Ovary (tissue), 9 donors: ENCODE measurements around the gene PLEKHJ1. TPM values are rescaled to one million over a fixed set of nuclear protein-coding genes. Genes with fewer than 3 reads are reported as not detected.
A peak's percentile ranks its signal among the peaks of the same experiment; 100 is the strongest.

ENCODE experiments used
- DNase-seq, 5 donors: peaks; one replicate each; pipeline ENCODE4 v3.0.0-alpha.2; 2019 to 2020
- H3K27ac ChIP-seq, 2 donors: fragments of 200-600 bp; one replicate each; pipeline versions ENCODE4 v1.5.1 to v1.8.0; 2019 to 2022
- H3K27me3 ChIP-seq: fragments of 200-600 bp; one replicate; pipeline ENCODE4 v1.8.0; 2022
- H3K36me3 ChIP-seq: fragments of 200-600 bp; sonication (generic); one replicate; pipeline ENCODE4 v1.5.1; 2019
- H3K4me1 ChIP-seq: one replicate; pipeline ENCODE4 v1.8.1; 2013; ENCODE audit warnings: mild to moderate bottlenecking, moderate library complexity; ENCODE audit not compliant: insufficient read depth
- H3K4me3 ChIP-seq: fragments of 200-600 bp; sonication (generic); one replicate; pipeline ENCODE4 v1.5.1; 2017
- H3K9me3 ChIP-seq, 2 donors: fragments of 200-600 bp in 1 of 2; sonication (generic) in 1 of 2; one replicate each; pipeline versions ENCODE4 v1.5.1 to v1.8.1; 2013 to 2019; ENCODE audit warnings: mild to moderate bottlenecking in 1 of 2, moderate library complexity in 1 of 2
- CTCF ChIP-seq, 3 donors: fragments of 450-650 bp in 2 of 3; fragments of 200-600 bp in 1 of 3; IDR thresholded peaks; one replicate each; pipeline versions ENCODE4 v1.5.1 to v1.8.0; 2016 to 2022; ENCODE audit warnings: antibody characterized with exemption in 3 of 3, mild to moderate bottlenecking in 1 of 3
- EP300 ChIP-seq: sonication (generic); formaldehyde crosslinking; IDR thresholded peaks from one replicate; pipeline ENCODE4 v1.6.1; 2017; ENCODE audit warnings: antibody characterized with exemption
- POLR2A ChIP-seq: fragments of 450-650 bp; IDR thresholded peaks from one replicate; pipeline ENCODE4 v1.6.1; 2017; ENCODE audit warnings: antibody characterized with exemption, mild to moderate bottlenecking, moderate library complexity
- WGBS, 3 donors: extraction: QIAGEN DNeasy Blood & Tissue Kit in 1 of 3; methylation state at CpG; one replicate each; pipeline versions ENCODE4 v1.1.5 to v1.1.7; 2013 to 2017; 5-methylcytosine and 5-hydroxymethylcytosine counted together
- intact Hi-C, 4 donors: fragments of 100-400 bp; cut with DNase I; formaldehyde crosslinking; loops; one replicate each; pipeline versions ENCODE4 v1.11.0 to v1.15.1; 2022 to 2023
- polyA plus RNA-seq, 2 donors: library from polyadenylated mRNA; stranded (reverse); fragments of 200-250 nt in 1 of 2; fragments of 350-450 nt in 1 of 2; fragmentation: Illumina TruSeq in 1 of 2; extraction: RNeasy Lipid Tissue Mini Kit (QIAGEN cat#74804) in 1 of 2; gene quantifications; one replicate each; pipeline ENCODE4 v1.2.3, GENCODE V29; 2013 to 2014
- total RNA-seq, 7 donors: library from RNA; depleted of rRNA in 2 of 7; stranded (reverse); fragments of >200 nt in 2 of 7; fragmentation: NEBNext Ultra II Directional in 3 of 7; extraction: Animal tissue kit (Norgen Biotek cat#: 25700) in 3 of 7; gene quantifications; one replicate each; pipeline versions ENCODE4 v1.1.0 to v1.2.4, GENCODE V29; 2016 to 2023
- donor health status: DM: no; HTN: no; CAD: no; lungs with moderate emphysema.
- donor health status: DM: no; HTN: no; CAD: no.
- donor health status: Bipolar disorder and iron deficiency.
- donor health status: DM: yes; HTN: yes; CAD: no.
- donor health status: DM: no; HTN: no; CAD: no.
- donor health status: DM: yes; HTN: yes; CAD: no.

The PLEKHJ1 gene
- total and polyA plus RNA-seq, 9 donors, result 17.1 to 57.9 (median 46.8) TPM

DNA sequence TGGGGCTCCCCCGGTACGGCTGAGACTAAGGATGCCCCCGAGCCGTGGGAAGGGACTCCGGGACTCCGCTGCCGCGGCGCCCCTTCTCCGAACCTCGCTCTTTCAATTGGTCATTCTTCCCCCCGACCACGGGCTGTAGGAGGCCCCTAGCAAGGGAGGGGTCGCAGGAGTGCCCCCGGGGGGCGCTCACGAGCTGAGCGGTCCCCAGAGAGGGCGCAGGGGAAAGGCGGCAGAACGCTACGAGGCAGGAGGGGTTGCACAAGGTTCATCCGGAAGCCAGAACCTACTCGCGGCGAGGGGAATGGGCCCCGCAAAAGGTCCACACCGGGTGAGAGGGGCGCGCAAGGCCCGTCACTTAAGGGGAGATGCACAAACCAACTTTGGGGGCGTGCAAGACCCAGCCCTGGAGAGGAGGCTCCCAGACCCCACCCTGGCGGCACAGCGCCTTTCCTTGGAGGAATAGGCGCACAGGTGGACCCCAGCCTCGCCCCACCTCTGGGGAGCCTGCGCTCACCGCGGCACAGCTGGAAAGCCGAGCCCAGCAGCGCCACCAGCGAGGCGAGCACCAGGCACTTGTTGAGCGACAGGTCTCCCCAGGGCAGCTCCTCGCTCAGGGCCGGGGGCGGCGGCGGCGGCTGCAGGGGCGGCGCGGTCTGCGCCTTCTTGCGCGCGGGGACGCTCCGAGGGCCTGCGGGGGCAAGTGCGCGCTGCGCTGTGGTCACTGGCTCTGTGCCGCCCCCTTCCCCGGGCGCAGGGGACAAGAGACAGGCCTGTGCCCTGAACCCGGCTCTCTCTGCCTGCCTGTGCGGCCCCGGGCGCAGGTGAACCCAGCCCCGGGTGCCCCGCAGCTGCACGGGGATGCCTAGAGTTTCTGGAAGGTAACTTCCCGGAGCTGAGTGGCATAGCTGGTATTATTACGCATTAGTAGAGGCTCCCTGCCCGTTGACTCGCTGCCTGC lies 17.3 kb upstream of the PLEKHJ1 start:
- H3K4me3 ChIP-seq, result no peak overlapping the region
- H3K27me3 ChIP-seq, result peaks cover 16% of the 10 kb centered on the region
- intact Hi-C loops, result no loop called here
- H3K36me3 ChIP-seq, result no peaks in the 10 kb centered on the region
- peaks cover 17% of the 10 kb centered on the region for H3K4me1 ChIP-seq
- no peak overlapping the region for H3K27ac ChIP-seq
- WGBS, 3 donors, result 2 to 4% (median 4%) methylated on average over 46 to 77 of the region's 77 CpGs
- TF ChIP-seq CTCF (IDR thresholded peaks at IDR 0.05), result no peak
- TF ChIP-seq POLR2A, result no peak
- no peak for TF ChIP-seq EP300
- H3K9me3 ChIP-seq, result no peaks in the 10 kb centered on the region
- no peak for DNase-seq

DNA sequence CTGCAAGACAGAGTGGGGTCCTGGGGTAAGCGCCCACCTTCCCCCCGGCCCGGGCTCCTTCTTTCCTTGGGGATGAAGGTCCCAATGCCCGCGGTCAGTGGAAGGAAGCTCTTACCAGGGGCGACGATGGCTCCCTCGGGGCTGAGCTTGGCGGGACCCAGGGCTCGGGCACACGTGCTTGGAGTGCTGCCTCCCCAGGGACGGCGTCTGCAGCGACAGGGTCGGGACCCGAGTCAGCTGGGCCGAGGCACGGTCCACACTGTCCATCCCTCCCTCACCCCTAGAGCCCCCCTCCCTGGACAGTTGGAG lies 16.6 kb upstream of the PLEKHJ1 start:
- no peaks in the 10 kb centered on the region for H3K36me3 ChIP-seq
- peaks cover 17% of the 10 kb centered on the region for H3K4me1 ChIP-seq
- H3K9me3 ChIP-seq, result no peaks in the 10 kb centered on the region
- DNase-seq, result no peak
- H3K27me3 ChIP-seq, result peaks cover 16% of the 10 kb centered on the region
- WGBS, 3 donors, result 6 to 8% (median 6%) methylated on average over 16 to 18 of the region's 18 CpGs
- intact Hi-C loops, result no loop called here
- no peak overlapping the region for H3K4me3 ChIP-seq
- no peak overlapping the region for H3K27ac ChIP-seq
- TF ChIP-seq CTCF (IDR thresholded peaks at IDR 0.05), result no peak
- no peak for TF ChIP-seq EP300
- TF ChIP-seq POLR2A, result no peak

DNA sequence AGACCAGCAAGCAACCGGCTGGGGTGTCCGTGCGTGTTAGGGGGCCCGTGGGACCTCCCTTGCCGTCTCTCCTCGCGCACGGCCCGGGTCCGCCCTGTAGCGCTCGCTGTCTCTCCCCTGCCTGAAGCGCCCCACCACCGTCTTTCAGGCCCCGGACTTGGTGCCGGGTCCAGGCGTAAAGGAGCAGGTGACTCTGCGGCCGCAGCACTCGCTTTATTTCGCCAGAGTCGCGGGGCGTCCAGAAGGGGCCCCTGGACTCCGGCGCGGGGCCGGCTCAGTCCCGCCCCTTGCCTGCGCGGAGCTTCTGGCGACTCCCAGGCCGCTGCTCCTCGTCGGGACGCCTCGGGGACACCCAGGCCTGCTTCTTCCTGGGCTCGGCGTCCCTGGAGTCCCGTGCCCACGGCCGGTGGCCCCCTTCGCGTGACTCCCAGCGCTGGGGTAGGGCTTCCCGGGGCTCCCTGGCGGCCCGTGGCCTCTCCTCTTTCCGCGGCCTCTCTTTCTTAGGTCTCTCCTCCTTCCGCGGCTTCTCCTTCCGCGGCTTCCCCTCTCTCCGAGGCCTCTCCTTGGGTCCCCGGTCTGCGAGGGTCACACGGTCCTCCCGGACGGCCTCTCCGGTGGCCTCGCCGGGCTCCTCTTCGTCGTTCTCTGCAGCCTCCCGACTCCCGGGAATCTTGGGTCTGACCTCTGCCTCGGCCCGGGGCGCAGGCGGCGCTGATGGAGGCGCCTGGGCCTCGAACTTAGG lies 16.1 kb upstream of the PLEKHJ1 start:
- H3K4me1 ChIP-seq, result peaks cover 17% of the 10 kb centered on the region
- no peak overlapping the region for H3K27ac ChIP-seq
- peaks cover 16% of the 10 kb centered on the region for H3K27me3 ChIP-seq
- 6 to 10% (median 9%) methylated on average over 67 to 74 of the region's 74 CpGs for WGBS, 3 donors
- TF ChIP-seq EP300 (no peak), CTCF (IDR thresholded peaks at IDR 0.05) (no peak), POLR2A (no peak)
- no peak overlapping the region for H3K4me3 ChIP-seq
- no peaks in the 10 kb centered on the region for H3K9me3 ChIP-seq
- intact Hi-C loops, result no loop called here
- H3K36me3 ChIP-seq, result no peaks in the 10 kb centered on the region
- no peak for DNase-seq

DNA sequence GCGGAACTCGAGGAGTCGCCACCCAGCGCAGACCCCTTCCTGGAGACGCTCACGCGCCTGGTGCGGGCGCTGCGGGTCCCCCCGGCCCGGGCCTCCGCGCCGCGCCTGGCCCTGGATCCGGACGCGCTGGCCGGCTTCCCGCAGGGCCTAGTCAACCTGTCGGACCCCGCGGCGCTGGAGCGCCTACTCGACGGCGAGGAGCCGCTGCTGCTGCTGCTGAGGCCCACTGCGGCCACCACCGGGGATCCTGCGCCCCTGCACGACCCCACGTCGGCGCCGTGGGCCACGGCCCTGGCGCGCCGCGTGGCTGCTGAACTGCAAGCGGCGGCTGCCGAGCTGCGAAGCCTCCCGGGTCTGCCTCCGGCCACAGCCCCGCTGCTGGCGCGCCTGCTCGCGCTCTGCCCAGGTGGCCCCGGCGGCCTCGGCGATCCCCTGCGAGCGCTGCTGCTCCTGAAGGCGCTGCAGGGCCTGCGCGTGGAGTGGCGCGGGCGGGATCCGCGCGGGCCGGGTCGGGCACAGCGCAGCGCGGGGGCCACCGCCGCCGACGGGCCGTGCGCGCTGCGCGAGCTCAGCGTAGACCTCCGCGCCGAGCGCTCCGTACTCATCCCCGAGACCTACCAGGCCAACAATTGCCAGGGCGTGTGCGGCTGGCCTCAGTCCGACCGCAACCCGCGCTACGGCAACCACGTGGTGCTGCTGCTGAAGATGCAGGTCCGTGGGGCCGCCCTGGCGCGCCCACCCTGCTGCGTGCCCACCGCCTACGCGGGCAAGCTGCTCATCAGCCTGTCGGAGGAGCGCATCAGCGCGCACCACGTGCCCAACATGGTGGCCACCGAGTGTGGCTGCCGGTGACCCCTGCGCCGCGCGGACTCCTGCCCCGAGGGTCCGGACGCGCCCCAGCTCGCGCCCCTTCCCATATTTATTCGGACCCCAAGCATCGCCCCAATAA lies 15.3 kb upstream of the PLEKHJ1 start:
- H3K27ac ChIP-seq, result no peak overlapping the region
- no peaks in the 10 kb centered on the region for H3K36me3 ChIP-seq
- no peaks in the 10 kb centered on the region for H3K9me3 ChIP-seq
- 2 to 10% (median 3%) methylated on average over 13 to 125 of the region's 125 CpGs for WGBS, 3 donors
- peaks cover 16% of the 10 kb centered on the region for H3K27me3 ChIP-seq
- intact Hi-C loops, result no loop called here
- peaks cover 17% of the 10 kb centered on the region for H3K4me1 ChIP-seq
- TF ChIP-seq EP300 (no peak), POLR2A (no peak), CTCF (IDR thresholded peaks at IDR 0.05) (no peak)
- H3K4me3 ChIP-seq, result no peak overlapping the region
- peak in 1 of 5 donors; percentile 26 for DNase-seq
